Ovary (tissue), 9 donors: ENCODE measurements around the gene MACC1. TPM values are rescaled to one million over a fixed set of nuclear protein-coding genes. Genes with fewer than 3 reads are reported as not detected.
A peak's percentile ranks its signal among the peaks of the same experiment; 100 is the strongest.

ENCODE experiments used
- DNase-seq, 5 donors: peaks; one replicate each; pipeline ENCODE4 v3.0.0-alpha.2; 2019 to 2020
- H3K27ac ChIP-seq, 2 donors: fragments of 200-600 bp; one replicate each; pipeline versions ENCODE4 v1.5.1 to v1.8.0; 2019 to 2022
- H3K27me3 ChIP-seq: fragments of 200-600 bp; one replicate; pipeline ENCODE4 v1.8.0; 2022
- H3K36me3 ChIP-seq: fragments of 200-600 bp; sonication (generic); one replicate; pipeline ENCODE4 v1.5.1; 2019
- H3K4me1 ChIP-seq: one replicate; pipeline ENCODE4 v1.8.1; 2013; ENCODE audit warnings: mild to moderate bottlenecking, moderate library complexity; ENCODE audit not compliant: insufficient read depth
- H3K4me3 ChIP-seq: fragments of 200-600 bp; sonication (generic); one replicate; pipeline ENCODE4 v1.5.1; 2017
- H3K9me3 ChIP-seq, 2 donors: fragments of 200-600 bp in 1 of 2; sonication (generic) in 1 of 2; one replicate each; pipeline versions ENCODE4 v1.5.1 to v1.8.1; 2013 to 2019; ENCODE audit warnings: mild to moderate bottlenecking in 1 of 2, moderate library complexity in 1 of 2
- CTCF ChIP-seq, 3 donors: fragments of 450-650 bp in 2 of 3; fragments of 200-600 bp in 1 of 3; IDR thresholded peaks; one replicate each; pipeline versions ENCODE4 v1.5.1 to v1.8.0; 2016 to 2022; ENCODE audit warnings: antibody characterized with exemption in 3 of 3, mild to moderate bottlenecking in 1 of 3
- EP300 ChIP-seq: sonication (generic); formaldehyde crosslinking; IDR thresholded peaks from one replicate; pipeline ENCODE4 v1.6.1; 2017; ENCODE audit warnings: antibody characterized with exemption
- POLR2A ChIP-seq: fragments of 450-650 bp; IDR thresholded peaks from one replicate; pipeline ENCODE4 v1.6.1; 2017; ENCODE audit warnings: antibody characterized with exemption, mild to moderate bottlenecking, moderate library complexity
- whole genome bisulfite sequencing, 3 donors: extraction: QIAGEN DNeasy Blood & Tissue Kit in 1 of 3; methylation state at CpG; one replicate each; pipeline versions ENCODE4 v1.1.5 to v1.1.7; 2013 to 2017; 5-methylcytosine and 5-hydroxymethylcytosine counted together
- intact Hi-C, 4 donors: fragments of 100-400 bp; cut with DNase I; formaldehyde crosslinking; loops; one replicate each; pipeline versions ENCODE4 v1.11.0 to v1.15.1; 2022 to 2023
- polyA plus RNA-seq, 2 donors: library from polyadenylated mRNA; stranded (reverse); fragments of 200-250 nt in 1 of 2; fragments of 350-450 nt in 1 of 2; fragmentation: Illumina TruSeq in 1 of 2; extraction: RNeasy Lipid Tissue Mini Kit (QIAGEN cat#74804) in 1 of 2; gene quantifications; one replicate each; pipeline ENCODE4 v1.2.3, GENCODE V29; 2013 to 2014
- total RNA-seq, 7 donors: library from RNA; depleted of rRNA in 2 of 7; stranded (reverse); fragments of >200 nt in 2 of 7; fragmentation: NEBNext Ultra II Directional in 3 of 7; extraction: Animal tissue kit (Norgen Biotek cat#: 25700) in 3 of 7; gene quantifications; one replicate each; pipeline versions ENCODE4 v1.1.0 to v1.2.4, GENCODE V29; 2016 to 2023
- donor health status: DM: no; HTN: no; CAD: no; lungs with moderate emphysema.
- donor health status: DM: no; HTN: no; CAD: no.
- donor health status: Bipolar disorder and iron deficiency.
- donor health status: DM: yes; HTN: yes; CAD: no.
- donor health status: DM: no; HTN: no; CAD: no.
- donor health status: DM: yes; HTN: yes; CAD: no.

MACC1 gene
- total and polyA plus RNA-seq, 9 donors: 0.05 to 3.5 (median 0.33) TPM; not detected in 2

- Histone ChIP-seq H3K27me3 (no peaks in the 10 kb centered on the region), H3K27ac (no peak overlapping the region), H3K36me3 (no peaks in the 10 kb centered on the region), H3K9me3 (no peaks in the 10 kb centered on the region), H3K4me1 (no peaks in the 10 kb centered on the region), H3K4me3 (no peak overlapping the region)
- no peak for TF ChIP-seq POLR2A
- no peak for TF ChIP-seq EP300
- no peak for TF ChIP-seq CTCF (IDR thresholded peaks at IDR 0.05)
- intact Hi-C loops: no loop called here
- 92 to 96% (median 94%) methylated on average over 4 of the region's 4 CpGs for WGBS, 3 donors
- DNase-seq: no peak
These were observed 16.2 kb upstream of the MACC1 start for GRCh38 chr7:20233362-20233761.

GRCh38 chr7:20232848-20233247 lies 15.7 kb upstream of the MACC1 start:
- no peak overlapping the region for H3K27ac ChIP-seq
- H3K27me3 ChIP-seq: no peaks in the 10 kb centered on the region
- 97 to 100% (median 97%) methylated on average over 1 of the region's 1 CpG for WGBS, 3 donors
- H3K4me3 ChIP-seq: no peak overlapping the region
- intact Hi-C loops: no loop called here
- H3K36me3 ChIP-seq: no peaks in the 10 kb centered on the region
- no peaks in the 10 kb centered on the region for H3K4me1 ChIP-seq
- TF ChIP-seq CTCF (IDR thresholded peaks at IDR 0.05) (no peak), EP300 (no peak), POLR2A (no peak)
- H3K9me3 ChIP-seq: no peaks in the 10 kb centered on the region
- DNase-seq: no peak

GRCh38 chr7:20229646-20230500 lies 12.7 kb upstream of the MACC1 start:
- Histone ChIP-seq H3K27me3 (no peaks in the 10 kb centered on the region), H3K4me3 (no peak overlapping the region), H3K36me3 (no peaks in the 10 kb centered on the region), H3K27ac (peak overlapping the region in 1 of 2 donors; percentile 10), H3K9me3 (no peaks in the 10 kb centered on the region), H3K4me1 (no peaks in the 10 kb centered on the region)
- WGBS, 3 donors: 46 to 50% (median 48%) methylated on average over 7 of the region's 7 CpGs
- TF ChIP-seq CTCF (IDR thresholded peaks at IDR 0.05) (no peak), POLR2A (no peak), EP300 (no peak)
- DNase-seq: peak in 1 of 5 donors; percentile 38
- intact Hi-C loops: no loop called here

- Histone ChIP-seq H3K9me3 (no peaks in the 10 kb centered on the region), H3K27ac (no peak overlapping the region), H3K4me1 (no peaks in the 10 kb centered on the region), H3K4me3 (no peak overlapping the region), H3K27me3 (no peaks in the 10 kb centered on the region), H3K36me3 (no peaks in the 10 kb centered on the region)
- WGBS, 3 donors: 84 to 89% (median 87%) methylated on average over 3 of the region's 3 CpGs
- no peak for DNase-seq
- TF ChIP-seq EP300 (no peak), POLR2A (no peak), CTCF (IDR thresholded peaks at IDR 0.05) (no peak)
- intact Hi-C loops: no loop called here
These were observed 11.9 kb upstream of the MACC1 start for GRCh38 chr7:20229081-20229480.
